H9 (cell line): ENCODE data around the gene CACNB4. TPM values are rescaled to one million over a fixed set of nuclear protein-coding genes. Genes with fewer than 3 reads are reported as not detected.

Experiments used
- DNase-seq: peaks from one replicate; pipeline ENCODE4 v3.0.0-alpha.2; 2017
- H2AFZ ChIP-seq: one replicate; pipeline ENCODE4 v1.6.1; 2013; ENCODE audit warnings: mild to moderate bottlenecking, low read length, control low read depth, moderate library complexity
- H2AK5ac ChIP-seq: 2 replicates; pipeline ENCODE4 v1.6.1; 2013; ENCODE audit warnings: low read length, control low read depth, mixed read lengths; ENCODE audit not compliant: insufficient read length
- H2BK120ac ChIP-seq: one replicate; pipeline ENCODE4 v1.6.1; 2013; ENCODE audit warnings: low read depth, mild to moderate bottlenecking, low read length, control low read depth, inconsistent platforms; ENCODE audit not compliant: poor library complexity, severe bottlenecking
- H2BK12ac ChIP-seq: 2 replicates; pipeline ENCODE4 v1.6.1; 2013; ENCODE audit warnings: low read length, control low read depth, mixed read lengths, low read depth; ENCODE audit not compliant: insufficient read length
- H2BK15ac ChIP-seq: 2 replicates; pipeline ENCODE4 v1.6.1; 2013; ENCODE audit warnings: low read depth, low read length, control low read depth
- H2BK20ac ChIP-seq: one replicate; pipeline ENCODE4 v1.6.1; 2013; ENCODE audit warnings: low read depth, mild to moderate bottlenecking, low read length, control low read depth, inconsistent platforms; ENCODE audit not compliant: poor library complexity, severe bottlenecking
- H2BK5ac ChIP-seq: 2 replicates; pipeline ENCODE4 v1.6.1; 2013; ENCODE audit warnings: low read length, control low read depth, mixed read lengths; ENCODE audit not compliant: insufficient read length
- H3K14ac ChIP-seq: 2 replicates; pipeline ENCODE4 v1.6.1; 2013; ENCODE audit warnings: low read length, control low read depth; ENCODE audit not compliant: insufficient read depth
- H3K18ac ChIP-seq: 2 replicates; pipeline ENCODE4 v1.6.1; 2013; ENCODE audit warnings: low read depth, mild to moderate bottlenecking, mixed read lengths, low read length, control low read depth; ENCODE audit not compliant: insufficient read length
- H3K23ac ChIP-seq: 2 replicates; pipeline ENCODE4 v1.6.1; 2013; ENCODE audit warnings: low read length, control low read depth, mixed read lengths, low read depth; ENCODE audit not compliant: insufficient read length
- H3K23me2 ChIP-seq: 2 replicates; pipeline ENCODE4 v1.6.1; 2013; ENCODE audit warnings: low read depth, mild to moderate bottlenecking, mixed read lengths, low read length, control low read depth; ENCODE audit not compliant: insufficient read length, poor library complexity, severe bottlenecking
- H3K27ac ChIP-seq: 2 replicates; pipeline ENCODE4 v1.5.1; 2013; ENCODE audit warnings: low read length, control low read depth, mixed read lengths, low read depth; ENCODE audit not compliant: insufficient read length
- H3K27me3 ChIP-seq: 2 replicates; pipeline ENCODE4 v1.6.1; 2013; ENCODE audit warnings: low read length, control low read depth, inconsistent platforms; ENCODE audit not compliant: insufficient read depth
- H3K4ac ChIP-seq: 2 replicates; pipeline ENCODE4 v1.6.1; 2013; ENCODE audit warnings: low read depth, mild to moderate bottlenecking, control low read depth, inconsistent platforms, low read length, moderate library complexity
- H3K4me1 ChIP-seq: 2 replicates; pipeline ENCODE4 v1.6.1; 2013; ENCODE audit warnings: low read length, control low read depth, inconsistent platforms; ENCODE audit not compliant: insufficient read depth
- H3K4me2 ChIP-seq: 2 replicates; pipeline ENCODE4 v1.6.1; 2013; ENCODE audit warnings: low read length, control low read depth, mixed read lengths; ENCODE audit not compliant: insufficient read length, insufficient read depth
- H3K56ac ChIP-seq: 2 replicates; pipeline ENCODE4 v1.6.1; 2013; ENCODE audit warnings: low read depth, mild to moderate bottlenecking, mixed read lengths, low read length, control low read depth; ENCODE audit not compliant: insufficient read length
- H3K79me1 ChIP-seq: 2 replicates; pipeline ENCODE4 v1.6.1; 2013; ENCODE audit warnings: low read depth, mild to moderate bottlenecking, moderate library complexity, low read length, control low read depth, inconsistent platforms; ENCODE audit not compliant: insufficient read depth, poor library complexity, severe bottlenecking
- H3K79me2 ChIP-seq: 2 replicates; pipeline ENCODE4 v1.6.1; 2013; ENCODE audit warnings: low read length, control low read depth, inconsistent platforms; ENCODE audit not compliant: insufficient read depth
- H3K9ac ChIP-seq: 2 replicates; pipeline ENCODE4 v1.6.1; 2013; ENCODE audit warnings: low read length, control low read depth, mixed read lengths; ENCODE audit not compliant: insufficient read length; ENCODE audit errors: extremely low read depth
- H3K9me3 ChIP-seq: one replicate; pipeline ENCODE4 v1.6.1; 2013; ENCODE audit warnings: low read depth, low read length, inconsistent platforms; ENCODE audit not compliant: control insufficient read depth
- H3T11ph ChIP-seq: one replicate; pipeline ENCODE4 v1.6.1; 2013; ENCODE audit warnings: mild to moderate bottlenecking, low read length, control low read depth, inconsistent platforms
- H4K20me1 ChIP-seq: one replicate; pipeline ENCODE4 v1.6.1; 2013; ENCODE audit not compliant: control insufficient read depth, insufficient read length, insufficient read depth
- H4K5ac ChIP-seq: 2 replicates; pipeline ENCODE4 v1.6.1; 2013; ENCODE audit warnings: low read depth, mild to moderate bottlenecking, mixed read lengths, low read length, control low read depth; ENCODE audit not compliant: insufficient read length
- H4K8ac ChIP-seq: replicated peaks from 2 replicates; pipeline ENCODE4 v1.6.1; 2013; ENCODE audit warnings: low read length, control low read depth, mixed read lengths, low read depth; ENCODE audit not compliant: insufficient read length
- H4K91ac ChIP-seq: 2 replicates; pipeline ENCODE4 v1.6.1; 2013; ENCODE audit warnings: low read depth, mild to moderate bottlenecking, moderate library complexity, mixed read lengths, low read length, control low read depth; ENCODE audit not compliant: insufficient read length
- H3K27ac Mint-ChIP-seq, 3 experiments: 2 replicates in 2 of 3; 3 replicates in 1 of 3; pipeline ENCODE4 v1.8.0; 2020 to 2021; ENCODE audit warnings: mixed read lengths in 3 of 3, mild to moderate bottlenecking in 1 of 3, moderate library complexity in 1 of 3
- H3K27me3 Mint-ChIP-seq: 2 replicates; pipeline ENCODE4 v1.8.0; 2021; ENCODE audit warnings: low read depth, mild to moderate bottlenecking, moderate library complexity, mixed read lengths
- H3K36me3 Mint-ChIP-seq, 3 experiments: 2 replicates in 2 of 3; 3 replicates in 1 of 3; pipeline ENCODE4 v1.8.0; 2020 to 2021; ENCODE audit warnings: low read depth in 3 of 3, mixed read lengths in 3 of 3; ENCODE audit not compliant: insufficient read depth in 1 of 3
- H3K4me1 Mint-ChIP-seq, 2 experiments: 2 replicates each; pipeline ENCODE4 v1.8.0; 2020; ENCODE audit warnings: mixed read lengths in 2 of 2
- H3K4me3 Mint-ChIP-seq, 2 experiments: 2 replicates in 1 of 2; 3 replicates in 1 of 2; pipeline ENCODE4 v1.8.0; 2020 to 2021; ENCODE audit warnings: mild to moderate bottlenecking in 2 of 2, mixed read lengths in 2 of 2, moderate library complexity in 1 of 2
- H3K9me3 Mint-ChIP-seq, 2 experiments: 2 replicates in 1 of 2; 3 replicates in 1 of 2; pipeline ENCODE4 v1.8.0; 2020; ENCODE audit warnings: mild to moderate bottlenecking in 2 of 2, mixed read lengths in 2 of 2, moderate library complexity in 1 of 2
- CTCF ChIP-seq: fragments of 200-600 bp; sonication (generic); conservative IDR thresholded peaks from 3 replicates; pipeline ENCODE4 v1.8.0; 2021; ENCODE audit warnings: antibody characterized with exemption, mild to moderate bottlenecking
- WGBS: extraction: QIAGEN DNeasy Blood & Tissue Kit; methylation state at CpG from one replicate; pipeline ENCODE4 v1.1.7; 2013; ENCODE audit warnings: missing lambda C conversion rate, low lambda C conversion rate, mixed read lengths; ENCODE audit not compliant: insufficient read length; ENCODE audit errors: extremely low coverage; 5-methylcytosine and 5-hydroxymethylcytosine counted together
- total RNA-seq: library from RNA; stranded (reverse); gene quantifications from 2 replicates; pipeline ENCODE4 v1.2.1, GENCODE V29; 2021

CACNB4 gene
- total RNA-seq, 1 experiment from 2014 or later: 1.4 TPM

GRCh38 chr2:151979694-151980093 is 119.2 kb downstream of the CACNB4 start:
- H3T11ph ChIP-seq: no peak overlapping the region
- no peaks in the 10 kb centered on the region for H3K23me2 ChIP-seq
- H2AK5ac ChIP-seq: no peak overlapping the region
- H3K4me1 Mint-ChIP-seq: peaks cover 0 to 2% of the 10 kb centered on the region in 2 experiments; a peak in 1 of 4 replicates
- TF ChIP-seq CTCF: no peak
- H4K20me1 ChIP-seq: no peaks in the 10 kb centered on the region
- no peaks in the 10 kb centered on the region for H3K79me2 ChIP-seq
- no peak overlapping the region for H2BK12ac ChIP-seq
- H3K4ac ChIP-seq: no peak overlapping the region
- H3K14ac ChIP-seq: no peak overlapping the region
- DNase-seq: no peak
- H3K4me3 Mint-ChIP-seq: no peak overlapping the region
- no peak overlapping the region for H3K23ac ChIP-seq
- H2BK120ac ChIP-seq: no peak overlapping the region
- H3K27me3 Mint-ChIP-seq: no peaks in the 10 kb centered on the region
- H2AFZ ChIP-seq: no peak overlapping the region
- H3K4me1 ChIP-seq: no peaks in the 10 kb centered on the region; the same call in 1 of the 2 replicates
- H3K27ac Mint-ChIP-seq: no peak overlapping the region
- no peaks in the 10 kb centered on the region; a peak in 1 of 7 replicates for H3K36me3 Mint-ChIP-seq
- H3K27me3 ChIP-seq: no peaks in the 10 kb centered on the region
- H2BK15ac ChIP-seq: no peak overlapping the region
- H3K79me1 ChIP-seq: no peaks in the 10 kb centered on the region
- WGBS: no CpG with 5 or more reads among the region's 3 CpGs
- no peak overlapping the region for H3K27ac ChIP-seq
- H3K4me2 ChIP-seq: no peak overlapping the region
- no peaks in the 10 kb centered on the region for H3K9me3 ChIP-seq
- no peak overlapping the region for H4K91ac ChIP-seq
- peaks cover 0 to 3% of the 10 kb centered on the region in 2 experiments; a peak in 1 of 5 replicates for H3K9me3 Mint-ChIP-seq
- no peak overlapping the region for H4K5ac ChIP-seq
- no peak overlapping the region for H2BK20ac ChIP-seq
- H4K8ac ChIP-seq: no peak overlapping the region
- H3K18ac ChIP-seq: no peak overlapping the region
- H3K9ac ChIP-seq: no peak overlapping the region
- no peak overlapping the region for H3K56ac ChIP-seq
- no peak overlapping the region for H2BK5ac ChIP-seq
